Measurements from ENCODE around the gene PRSS2.
"Not testable (repeated sequence)": the region's sequence is repeated elsewhere in the genome, so short reads cannot be mapped to it uniquely, and the experiment has no call there.

Gene PRSS2

GRCh38 chr7:142770661-142771352, at the start of gene PRSS2:
TSS of gene PRSS2 (plus strand) at chr7:142770970. CDS start at chr7:142770983, 13 bp downstream.
- DNase-seq, result no peak

GRCh38 chr7:142720986-142721385, 49.8 kb upstream of the PRSS2 start:
- DNase-seq, result no peak

GRCh38 chr7:142722248-142722794, 48.4 kb upstream of the PRSS2 start:
- no peak for DNase-seq

GRCh38 chr7:142733271-142733670, 37.5 kb upstream of the PRSS2 start:
- no peak for DNase-seq

- DNase-seq, result no peak
Observed at GRCh38 chr7:142739923-142740492, 30.8 kb upstream of the PRSS2 start.

GRCh38 chr7:142740786-142741185, 30.0 kb upstream of the PRSS2 start:
- DNase-seq, result no peak

GRCh38 chr7:142741932-142742331, 28.8 kb upstream of the PRSS2 start:
- DNase-seq, result not testable (repeated sequence)

- DNase-seq, result no peak
Observed at GRCh38 chr7:142745091-142745635, 25.6 kb upstream of the PRSS2 start.

- DNase-seq, result no peak
Observed at GRCh38 chr7:142745745-142746144, 25.0 kb upstream of the PRSS2 start.

- DNase-seq, result no peak
Observed at GRCh38 chr7:142746264-142746663, 24.5 kb upstream of the PRSS2 start.

GRCh38 chr7:142748410-142748809, 22.4 kb upstream of the PRSS2 start:
- DNase-seq, result not testable (repeated sequence)

GRCh38 chr7:142749218-142749993, 21.4 kb upstream of the PRSS2 start, which contains the start of gene PRSS1:
TSS of gene PRSS1 (plus strand) at chr7:142749472. CDS start at chr7:142749485, 13 bp downstream.
- DNase-seq, result no peak

- no peak for DNase-seq
Observed at GRCh38 chr7:142750321-142750938, 20.3 kb upstream of the PRSS2 start.

GRCh38 chr7:142751526-142752175, 19.1 kb upstream of the PRSS2 start:
- not testable (repeated sequence) for DNase-seq

GRCh38 chr7:142752376-142753225, 18.2 kb upstream of the PRSS2 start:
- DNase-seq, result no peak

GRCh38 chr7:142753366-142753765, 17.4 kb upstream of the PRSS2 start:
- no peak for DNase-seq

GRCh38 chr7:142753925-142754491, 16.8 kb upstream of the PRSS2 start:
- not testable (repeated sequence) for DNase-seq

GRCh38 chr7:142754681-142755575, 15.8 kb upstream of the PRSS2 start:
- peak; percentile 30 for DNase-seq

- not testable (repeated sequence) for DNase-seq
Observed at GRCh38 chr7:142758312-142758711, 12.5 kb upstream of the PRSS2 start.

GRCh38 chr7:142759433-142759832, 11.3 kb upstream of the PRSS2 start:
- DNase-seq, result no peak
